ENCODE results near the gene THOP1.
A peak's percentile ranks its signal among the peaks of the same experiment; 100 is the strongest.
"Not testable (repeated sequence)": the region's sequence is repeated elsewhere in the genome, so short reads cannot be mapped to it uniquely, and the experiment has no call there.

THOP1 gene

GRCh38 chr19:2779121-2779740, 6.1 kb upstream of the THOP1 start:
- H3K4me3 ChIP-seq (ENCODE audit: low read depth, low read length): no peak overlapping the region

GRCh38 chr19:2780284-2780683, 5.0 kb upstream of the THOP1 start:
- H3K4me3 ChIP-seq (ENCODE audit: low read depth, low read length): no peak overlapping the region
- no peak for DNase-seq (ENCODE audit: low read depth)

More at GRCh38 chr19:2779121-2779740, 6.1 kb upstream of the THOP1 start:
- no peak for DNase-seq (ENCODE audit: low read depth)

- H3K4me3 ChIP-seq (ENCODE audit: low read depth, low read length): peak overlapping the region; percentile 100
- no peak for DNase-seq (ENCODE audit: low read depth)
Measured at GRCh38 chr19:2782329-2782935, 2.9 kb upstream of the THOP1 start.

GRCh38 chr19:2782936-2783780, 2.1 kb upstream of the THOP1 start, which contains the start of gene SGTA:
TSS of gene SGTA (minus strand) at chr19:2783273. CDS start at chr19:2769068, 14,205 bp downstream.
- peak within 1 kb of the TSS; percentile 100 for H3K4me3 ChIP-seq (ENCODE audit: low read depth, low read length)
- peak; percentile 98 for DNase-seq (ENCODE audit: low read depth)

- no peak for DNase-seq (ENCODE audit: low read depth)
- peak overlapping the region; percentile 100 for H3K4me3 ChIP-seq (ENCODE audit: low read depth, low read length)
Measured at GRCh38 chr19:2783781-2784145, 1.5 kb upstream of the THOP1 start.

- H3K4me3 ChIP-seq (ENCODE audit: low read depth, low read length): no peak overlapping the region
- no peak for DNase-seq (ENCODE audit: low read depth)
Measured at GRCh38 chr19:2787115-2787514, 1.8 kb downstream of the THOP1 start.

GRCh38 chr19:2788237-2788636, 2.9 kb downstream of the THOP1 start:
- DNase-seq (ENCODE audit: low read depth): no peak
- no peak overlapping the region for H3K4me3 ChIP-seq (ENCODE audit: low read depth, low read length)

- DNase-seq (ENCODE audit: low read depth): no peak
- no peak overlapping the region for H3K4me3 ChIP-seq (ENCODE audit: low read depth, low read length)
Measured at GRCh38 chr19:2790194-2790556, 4.9 kb downstream of the THOP1 start.

- H3K4me3 ChIP-seq (ENCODE audit: low read depth, low read length): no peak overlapping the region
- DNase-seq (ENCODE audit: low read depth): no peak
Measured at GRCh38 chr19:2790557-2791271, 5.4 kb downstream of the THOP1 start.

- H3K4me3 ChIP-seq (ENCODE audit: low read depth, low read length): no peak overlapping the region
- DNase-seq (ENCODE audit: low read depth): no peak
Measured at GRCh38 chr19:2791440-2791839, 6.1 kb downstream of the THOP1 start.

GRCh38 chr19:2791876-2792275, 6.6 kb downstream of the THOP1 start:
- H3K4me3 ChIP-seq (ENCODE audit: low read depth, low read length): no peak overlapping the region
- DNase-seq (ENCODE audit: low read depth): no peak

GRCh38 chr19:2792666-2793065, 7.4 kb downstream of the THOP1 start:
- DNase-seq (ENCODE audit: low read depth); H3K4me3 ChIP-seq (ENCODE audit: low read depth, low read length): not testable (repeated sequence)

GRCh38 chr19:2793126-2793525, 7.8 kb downstream of the THOP1 start:
- no peak for DNase-seq (ENCODE audit: low read depth)

GRCh38 chr19:2793577-2793976, 8.3 kb downstream of the THOP1 start:
- H3K4me3 ChIP-seq (ENCODE audit: low read depth, low read length): no peak overlapping the region
- DNase-seq (ENCODE audit: low read depth): no peak

More at GRCh38 chr19:2793126-2793525, 7.8 kb downstream of the THOP1 start:
- no peak overlapping the region for H3K4me3 ChIP-seq (ENCODE audit: low read depth, low read length)

GRCh38 chr19:2795827-2796658, 10.7 kb downstream of the THOP1 start:
- no peak for DNase-seq (ENCODE audit: low read depth)

GRCh38 chr19:2796659-2797266, 11.5 kb downstream of the THOP1 start:
- H3K4me3 ChIP-seq (ENCODE audit: low read depth, low read length): no peak overlapping the region
- no peak for DNase-seq (ENCODE audit: low read depth)

More at GRCh38 chr19:2795827-2796658, 10.7 kb downstream of the THOP1 start:
- no peak overlapping the region for H3K4me3 ChIP-seq (ENCODE audit: low read depth, low read length)

- no peak overlapping the region for H3K4me3 ChIP-seq (ENCODE audit: low read depth, low read length)
- DNase-seq (ENCODE audit: low read depth): no peak
Measured at GRCh38 chr19:2797280-2797679, 12.0 kb downstream of the THOP1 start.

GRCh38 chr19:2798158-2798685, 12.9 kb downstream of the THOP1 start:
- H3K4me3 ChIP-seq (ENCODE audit: low read depth, low read length): no peak overlapping the region
- no peak for DNase-seq (ENCODE audit: low read depth)
